Measurements from ENCODE around the gene STPG3. TPM values are rescaled to one million over a fixed set of nuclear protein-coding genes. Genes with fewer than 3 reads are reported as not detected.

The STPG3 gene
- total and polyA plus RNA-seq, 2 of the 4 experiments (the other 2 are of a cell fraction), result not detected

- Histone ChIP-seq H3K27ac (ENCODE audit: insufficient read depth, low read length) (no peak overlapping the region), H3K4me3 (ENCODE audit: insufficient read depth, low read depth, low read length) (no peak overlapping the region), H2AK5ac (ENCODE audit: low read depth, low read length) (no peak overlapping the region), H3K9me3 (ENCODE audit: control insufficient read depth, insufficient read depth, low read length) (no peaks in the 10 kb centered on the region), H2AFZ (replicated peaks; ENCODE audit: low read length, poor library complexity) (no peak overlapping the region), H3K4me2 (ENCODE audit: low read depth, low read length) (no peak overlapping the region), H3K56ac (ENCODE audit: extremely low read depth, insufficient read depth, low read length) (no peak overlapping the region), H2BK15ac (ENCODE audit: low read depth, low read length) (no peak overlapping the region), H4K91ac (ENCODE audit: insufficient read depth, low read depth, low read length) (no peak overlapping the region), H2BK120ac (ENCODE audit: low read depth, low read length) (no peak overlapping the region), H3K23ac (ENCODE audit: low read depth, low read length) (no peak overlapping the region), H4K8ac (ENCODE audit: low read depth in 2 of 2, low read length in 2 of 2) (no peak overlapping the region), H3K18ac (ENCODE audit: low read depth, low read length) (no peak overlapping the region), H2BK20ac (ENCODE audit: low read depth, low read length) (no peak overlapping the region), H3K36me3 (ENCODE audit: control insufficient read depth, insufficient read depth, low read length) (peaks cover 42% of the 10 kb centered on the region), H3K9me1 (ENCODE audit: insufficient read depth, low read length) (no peaks in the 10 kb centered on the region; the same call in 1 of the 2 replicates), H3K14ac (replicated peaks; ENCODE audit: low read depth, low read length) (no peak overlapping the region), H2BK5ac (ENCODE audit: low read depth, low read length, poor library complexity, severe bottlenecking) (no peak overlapping the region), H3K9ac (ENCODE audit: low read depth, low read length) (no peak overlapping the region), H3K79me1 (ENCODE audit: low read depth in 1 of 2, low read length in 2 of 2) (peaks cover 3 to 64% of the 10 kb centered on the region in 2 experiments), H4K20me1 (ENCODE audit: insufficient read depth, low read length) (peaks cover 24% of the 10 kb centered on the region), H2AK9ac (replicated peaks; ENCODE audit: low read depth, low read length, poor library complexity) (peak overlapping the region; percentile 81), H3K4ac (ENCODE audit: low read depth, low read length) (no peak overlapping the region), H3K27me3 (ENCODE audit: control insufficient read depth, insufficient read depth, low read length) (no peaks in the 10 kb centered on the region), H3K4me1 (ENCODE audit: control insufficient read depth, insufficient read depth, low read length) (peaks cover 16% of the 10 kb centered on the region), H4K5ac (ENCODE audit: low read depth, low read length) (no peak overlapping the region)
- CTCF ChIA-PET, result no interaction called here
- dilution Hi-C loops (cut with HindIII; ENCODE audit: low sequenced_read_pairs, unreplicated experiment), result no loop called here
- WGBS, 2 experiments (ENCODE audit: extremely low coverage in 2 of 2, insufficient read length in 1 of 2), result 85% methylated on average over 5 of the region's 10 CpGs; no CpG with 5 or more reads in 1 of the 2 experiments
- in situ Hi-C loops (cut with MboI; ENCODE audit: low sequenced_read_pairs), result no loop called here
- no peak for ATAC-seq (ENCODE audit: low read depth)
- intact Hi-C loops (cut with micrococcal nuclease), result no loop called here
- POLR2A ChIA-PET (ENCODE audit: unreplicated experiment), result interaction anchor here (0.6 kb wide), 1 partner anchor 433 kb away, joined by 4 read pairs; the partner anchor contains the start of gene AJM1
- DNase-seq, result no peak
- TF ChIP-seq RAD21 (IDR thresholded peaks at IDR 0.05; ENCODE audit: low read length), result no peak
- no peak for TF ChIP-seq ELK1 (IDR thresholded peaks at IDR 0.05; ENCODE audit: borderline replicate concordance, low read depth, low read length)
- no peak for TF ChIP-seq MAZ (IDR thresholded peaks at IDR 0.05; ENCODE audit: borderline replicate concordance, low read depth, low read length)
- no peak for TF ChIP-seq CHD1 (IDR thresholded peaks at IDR 0.05; ENCODE audit: low read depth, low read length)
- no peak for TF ChIP-seq POLR2A (IDR thresholded peaks at IDR 0.05; ENCODE audit: low read depth, low read length)
- no peak for TF ChIP-seq FOS (IDR thresholded peaks at IDR 0.05; ENCODE audit: low read depth, low read length)
- no peak for TF ChIP-seq CTCF (conservative IDR thresholded peaks at IDR 0.05; ENCODE audit: low read depth, low read length)
- no peak for TF ChIP-seq MXI1 (IDR thresholded peaks at IDR 0.05; ENCODE audit: borderline replicate concordance, low read depth, low read length)
- TF ChIP-seq BHLHE40 (IDR thresholded peaks at IDR 0.05; ENCODE audit: low read depth, low read length), result no peak
- no peak for TF ChIP-seq USF2 (IDR thresholded peaks at IDR 0.05; ENCODE audit: low read depth, low read length)
- no peak for TF ChIP-seq NFE2L2 (IDR thresholded peaks at IDR 0.05; ENCODE audit: low read depth, low read length)
- TF ChIP-seq RCOR1 (IDR thresholded peaks at IDR 0.05; ENCODE audit: insufficient replicate concordance, low read length), result no peak
- no peak for TF ChIP-seq MAFK (IDR thresholded peaks at IDR 0.05; ENCODE audit: low read depth, low read length)
- TF ChIP-seq CEBPB (IDR thresholded peaks at IDR 0.05; ENCODE audit: low read depth, low read length), result no peak
- no peak for TF ChIP-seq RFX5 (IDR thresholded peaks at IDR 0.05; ENCODE audit: low read depth, low read length)
- TF ChIP-seq SMC3 (IDR thresholded peaks at IDR 0.05; ENCODE audit: low read depth, low read length), result no peak
- BruUV-seq (replicated peaks), result no TSS peak
Observed at GRCh38 chr9:137275203-137275587, 24.1 kb downstream of the STPG3 start.

Data from IMR-90 (cell line).